OCI-LY3 (cell line): ENCODE data around the gene SERPINF2.

ENCODE experiments used
- H2AFZ ChIP-seq: fragments of 200-600, 300-600 bp; shearing (Covaris generic); 2 replicates; pipeline ENCODE4 v1.6.0; 2014; ENCODE audit warnings: antibody characterized with exemption, low read depth, low read length
- H3K27ac ChIP-seq: fragments of 200-600, 300-600 bp; sonication (generic); 2 replicates; pipeline ENCODE4 v1.5.1; 2014; ENCODE audit warnings: mild to moderate bottlenecking, low read length, moderate library complexity, mixed read lengths
- H3K27me3 ChIP-seq: fragments of 200-600, 300-600 bp; sonication (generic); 2 replicates; pipeline ENCODE4 v1.6.1; 2014; ENCODE audit warnings: low read depth, low read length, mixed read lengths
- H3K36me3 ChIP-seq: fragments of 200-600, 300-600 bp; sonication (generic); replicated peaks from 2 replicates; pipeline ENCODE3; 2014; ENCODE audit warnings: low read depth, low read length, mixed read lengths
- H3K4me1 ChIP-seq: fragments of 300-600, 200-600 bp; sonication (generic); 2 replicates; pipeline ENCODE4 v1.6.1; 2014; ENCODE audit warnings: low read length, mixed read lengths
- H3K4me2 ChIP-seq: fragments of 200-600, 300-600 bp; sonication (generic); 2 replicates; pipeline ENCODE4 v1.6.1; 2014; ENCODE audit warnings: low read length, mixed read lengths
- H3K4me3 ChIP-seq: fragments of 300-600, 200-600 bp; sonication (generic); 2 replicates; pipeline ENCODE4 v1.5.1; 2014; ENCODE audit warnings: antibody characterized with exemption, mild to moderate bottlenecking, low read length, moderate library complexity
- H3K79me2 ChIP-seq: fragments of 300-600, 200-600 bp; shearing (Covaris generic); 2 replicates; pipeline ENCODE4 v1.6.1; 2014; ENCODE audit warnings: mild to moderate bottlenecking, low read length, mixed read lengths
- H3K9ac ChIP-seq: fragments of 300-600, 200-600 bp; shearing (Covaris generic); 2 replicates; pipeline ENCODE4 v1.6.0; 2014; ENCODE audit warnings: mild to moderate bottlenecking, low read length, moderate library complexity
- H3K9me3 ChIP-seq: fragments of 200-600, 300-600 bp; shearing (Covaris generic); 2 replicates; pipeline ENCODE4 v1.6.1; 2014; ENCODE audit warnings: low read length, mixed read lengths; ENCODE audit not compliant: insufficient read depth
- H4K20me1 ChIP-seq: fragments of 200-600, 300-600 bp; sonication (generic); 2 replicates; pipeline ENCODE4 v1.6.1; 2016; ENCODE audit warnings: low read length, mixed read lengths; ENCODE audit not compliant: insufficient read depth
- EZH2phosphoT487 ChIP-seq: fragments of 200-600 bp; shearing (Covaris generic); IDR thresholded peaks from 2 replicates; pipeline ENCODE4 v1.6.1; 2018; ENCODE audit warnings: antibody characterized with exemption, mixed run types, low read depth
- TF ChIP-seq, protein P1 (sequence below): fragments of 200-600, 300-600 bp; sonication (generic); IDR thresholded peaks from 2 replicates; pipeline ENCODE4 v1.5.1; 2014; ENCODE audit warnings: antibody characterized with exemption, low read length, low read depth

Gene SERPINF2

DNA sequence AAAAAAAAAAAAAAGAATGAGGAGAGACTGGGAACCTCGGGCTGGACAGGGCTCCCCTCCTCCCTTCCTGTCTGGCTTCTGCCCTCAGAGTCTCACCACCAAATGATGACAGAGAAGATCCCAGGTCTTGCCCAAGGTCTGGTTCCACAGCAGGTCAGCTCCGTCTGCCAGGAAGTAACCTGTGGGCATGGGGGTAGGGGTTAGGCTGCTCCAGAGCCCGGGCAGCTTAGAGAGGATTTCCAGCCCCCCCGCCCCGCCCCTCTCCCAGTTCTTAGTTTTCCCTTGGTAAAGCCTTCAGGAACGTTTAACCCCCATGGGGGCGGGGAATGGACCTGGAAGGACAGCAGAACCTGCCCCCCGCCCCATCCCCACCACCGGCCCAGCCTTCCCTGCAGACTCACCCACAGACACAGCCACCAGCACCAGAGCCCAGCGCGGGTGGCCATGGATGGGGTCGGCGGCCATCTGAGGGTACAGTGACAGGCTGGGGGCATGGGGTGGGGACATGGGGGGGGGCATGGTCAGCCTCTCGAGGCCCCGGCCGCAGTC is 33.2 kb upstream of the SERPINF2 start:
- no peak overlapping the region for H3K4me3 ChIP-seq

GRCh38 chr17:1709971-1710806 is 32.5 kb upstream of the SERPINF2 start, which contains the start of gene TLCD2:
TLCD2 (minus strand) TSS chr17:1710377; CDS start chr17:1710242, 135 bp downstream.
- no peaks in the 10 kb centered on the region for H3K27me3 ChIP-seq
- H3K79me2 ChIP-seq, result no peaks in the 10 kb centered on the region
- H3K4me3 ChIP-seq, result no peak within 1 kb of the TSS
- TF ChIP-seq, protein P1, sequence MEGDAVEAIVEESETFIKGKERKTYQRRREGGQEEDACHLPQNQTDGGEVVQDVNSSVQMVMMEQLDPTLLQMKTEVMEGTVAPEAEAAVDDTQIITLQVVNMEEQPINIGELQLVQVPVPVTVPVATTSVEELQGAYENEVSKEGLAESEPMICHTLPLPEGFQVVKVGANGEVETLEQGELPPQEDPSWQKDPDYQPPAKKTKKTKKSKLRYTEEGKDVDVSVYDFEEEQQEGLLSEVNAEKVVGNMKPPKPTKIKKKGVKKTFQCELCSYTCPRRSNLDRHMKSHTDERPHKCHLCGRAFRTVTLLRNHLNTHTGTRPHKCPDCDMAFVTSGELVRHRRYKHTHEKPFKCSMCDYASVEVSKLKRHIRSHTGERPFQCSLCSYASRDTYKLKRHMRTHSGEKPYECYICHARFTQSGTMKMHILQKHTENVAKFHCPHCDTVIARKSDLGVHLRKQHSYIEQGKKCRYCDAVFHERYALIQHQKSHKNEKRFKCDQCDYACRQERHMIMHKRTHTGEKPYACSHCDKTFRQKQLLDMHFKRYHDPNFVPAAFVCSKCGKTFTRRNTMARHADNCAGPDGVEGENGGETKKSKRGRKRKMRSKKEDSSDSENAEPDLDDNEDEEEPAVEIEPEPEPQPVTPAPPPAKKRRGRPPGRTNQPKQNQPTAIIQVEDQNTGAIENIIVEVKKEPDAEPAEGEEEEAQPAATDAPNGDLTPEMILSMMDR, result no peak
- TF ChIP-seq EZH2phosphoT487, result no peak
- H3K9ac ChIP-seq, result no peak within 1 kb of the TSS
- H4K20me1 ChIP-seq, result no peaks in the 10 kb centered on the region
- no peak within 1 kb of the TSS for H3K4me2 ChIP-seq
- H3K4me1 ChIP-seq, result 0 out of 2 replicates have a peak, but pooled peaks cover 3% of the 10 kb centered on the region
- H3K9me3 ChIP-seq, result no peaks in the 10 kb centered on the region
- no peak within 1 kb of the TSS for H2AFZ ChIP-seq
- H3K36me3 ChIP-seq, result no peaks in the 10 kb centered on the region
- H3K27ac ChIP-seq, result no peak within 1 kb of the TSS

More for the DNA sequence above, 33.2 kb upstream of the SERPINF2 start:
- Histone ChIP-seq H3K4me1 (no peaks in the 10 kb centered on the region), H3K27me3 (no peaks in the 10 kb centered on the region), H3K9ac (no peak overlapping the region), H3K9me3 (no peaks in the 10 kb centered on the region), H2AFZ (no peak overlapping the region), H3K27ac (no peak overlapping the region), H4K20me1 (no peaks in the 10 kb centered on the region), H3K36me3 (no peaks in the 10 kb centered on the region), H3K79me2 (no peaks in the 10 kb centered on the region), H3K4me2 (no peak overlapping the region)
- no peak for TF ChIP-seq EZH2phosphoT487
- TF ChIP-seq, protein P1, result no peak

GRCh38 chr17:1710807-1711553 is 31.7 kb upstream of the SERPINF2 start:
- Histone ChIP-seq H3K27me3 (no peaks in the 10 kb centered on the region), H4K20me1 (no peaks in the 10 kb centered on the region), H3K36me3 (no peaks in the 10 kb centered on the region), H3K9me3 (no peaks in the 10 kb centered on the region), H2AFZ (no peak overlapping the region), H3K4me1 (0 out of 2 replicates have a peak, but pooled peaks cover 3% of the 10 kb centered on the region), H3K79me2 (no peaks in the 10 kb centered on the region), H3K4me3 (no peak overlapping the region), H3K27ac (no peak overlapping the region), H3K4me2 (no peak overlapping the region), H3K9ac (no peak overlapping the region)
- TF ChIP-seq EZH2phosphoT487, result no peak
- TF ChIP-seq, protein P1, result no peak

DNA sequence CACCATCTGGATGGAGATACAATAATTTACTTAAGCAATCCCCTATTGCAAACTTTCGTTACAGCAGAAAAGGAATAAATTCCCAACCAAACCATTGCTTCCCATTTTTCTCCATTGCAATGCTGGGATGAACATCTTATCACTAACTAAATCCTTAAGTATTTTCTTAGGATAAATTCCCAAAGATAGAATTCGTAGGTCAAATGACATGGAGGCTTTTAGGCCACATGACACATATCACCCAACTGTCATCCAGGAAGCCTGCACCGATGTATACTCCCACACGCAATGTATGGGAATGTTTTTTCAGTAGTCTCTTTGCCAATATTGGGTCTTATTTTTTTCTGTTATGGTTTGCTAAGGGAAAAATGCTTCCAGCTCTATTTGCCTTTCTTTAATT is 30.9 kb upstream of the SERPINF2 start:
- Histone ChIP-seq H3K4me1 (0 out of 2 replicates have a peak, but pooled peaks cover 3% of the 10 kb centered on the region), H3K36me3 (no peaks in the 10 kb centered on the region), H3K27ac (no peak overlapping the region), H2AFZ (no peak overlapping the region), H3K4me2 (no peak overlapping the region), H3K4me3 (no peak overlapping the region), H3K9ac (no peak overlapping the region), H4K20me1 (no peaks in the 10 kb centered on the region), H3K27me3 (no peaks in the 10 kb centered on the region), H3K79me2 (no peaks in the 10 kb centered on the region), H3K9me3 (no peaks in the 10 kb centered on the region)
- TF ChIP-seq, protein P1, result no peak
- TF ChIP-seq EZH2phosphoT487, result no peak
